GM18511 (cell line): ENCODE measurements around the gene GRM5.

ENCODE experiments used
- ATAC-seq: cut with Tn5 transposase; IDR thresholded peaks from one replicate; pipeline ENCODE4 v1.9.1; 2021; ENCODE audit warnings: mild to moderate bottlenecking, moderate library complexity; ENCODE audit not compliant: unreplicated experiment

Gene GRM5

GRCh38 chr11:88623531-88623930 is 442.3 kb downstream of the GRM5 start:
- no peak for ATAC-seq

- no peak for ATAC-seq
Measured at GRCh38 chr11:88620568-88621130, 445.1 kb downstream of the GRM5 start.

- no peak for ATAC-seq
Measured at GRCh38 chr11:88619656-88620385, 446.0 kb downstream of the GRM5 start.

GRCh38 chr11:88619071-88619425 is 446.7 kb downstream of the GRM5 start:
- no peak for ATAC-seq

GRCh38 chr11:88618327-88619070 is 447.3 kb downstream of the GRM5 start:
- ATAC-seq: no peak

- ATAC-seq: no peak
Measured at GRCh38 chr11:88617226-88617625, 448.6 kb downstream of the GRM5 start.

- no peak for ATAC-seq
Measured at GRCh38 chr11:88604260-88604659, 461.5 kb downstream of the GRM5 start.

- no peak for ATAC-seq
Measured at GRCh38 chr11:88603091-88603867, 462.5 kb downstream of the GRM5 start.

- no peak for ATAC-seq
Measured at GRCh38 chr11:88597387-88597786, 468.4 kb downstream of the GRM5 start.

- ATAC-seq: no peak
Measured at GRCh38 chr11:88596786-88597185, 469.0 kb downstream of the GRM5 start.

GRCh38 chr11:88594274-88594950 is 471.4 kb downstream of the GRM5 start:
- ATAC-seq: no peak

GRCh38 chr11:88590361-88590760 is 475.4 kb downstream of the GRM5 start:
- no peak for ATAC-seq

GRCh38 chr11:88583251-88583650 is 482.5 kb downstream of the GRM5 start:
- no peak for ATAC-seq

- ATAC-seq: no peak
Measured at GRCh38 chr11:88579466-88579865, 486.3 kb downstream of the GRM5 start.

- ATAC-seq: no peak
Measured at GRCh38 chr11:88576741-88577140, 489.0 kb downstream of the GRM5 start.

GRCh38 chr11:88575916-88576315 is 489.9 kb downstream of the GRM5 start:
- no peak for ATAC-seq

- no peak for ATAC-seq
Measured at GRCh38 chr11:88569342-88569741, 496.4 kb downstream of the GRM5 start.

GRCh38 chr11:88555829-88556202 is 510.0 kb downstream of the GRM5 start:
- ATAC-seq: no peak

GRCh38 chr11:88555018-88555828 is 510.6 kb downstream of the GRM5 start:
- ATAC-seq: no peak

GRCh38 chr11:88553204-88553603 is 512.6 kb downstream of the GRM5 start:
- ATAC-seq: no peak
